ENCODE results near the gene CCDC85C.
A peak's percentile ranks its signal among the peaks of the same experiment; 100 is the strongest.

Gene CCDC85C

GRCh38 chr14:99628887-99629618 lies 25.0 kb upstream of the CCDC85C start:
- peak; percentile 54 for DNase-seq

DNA sequence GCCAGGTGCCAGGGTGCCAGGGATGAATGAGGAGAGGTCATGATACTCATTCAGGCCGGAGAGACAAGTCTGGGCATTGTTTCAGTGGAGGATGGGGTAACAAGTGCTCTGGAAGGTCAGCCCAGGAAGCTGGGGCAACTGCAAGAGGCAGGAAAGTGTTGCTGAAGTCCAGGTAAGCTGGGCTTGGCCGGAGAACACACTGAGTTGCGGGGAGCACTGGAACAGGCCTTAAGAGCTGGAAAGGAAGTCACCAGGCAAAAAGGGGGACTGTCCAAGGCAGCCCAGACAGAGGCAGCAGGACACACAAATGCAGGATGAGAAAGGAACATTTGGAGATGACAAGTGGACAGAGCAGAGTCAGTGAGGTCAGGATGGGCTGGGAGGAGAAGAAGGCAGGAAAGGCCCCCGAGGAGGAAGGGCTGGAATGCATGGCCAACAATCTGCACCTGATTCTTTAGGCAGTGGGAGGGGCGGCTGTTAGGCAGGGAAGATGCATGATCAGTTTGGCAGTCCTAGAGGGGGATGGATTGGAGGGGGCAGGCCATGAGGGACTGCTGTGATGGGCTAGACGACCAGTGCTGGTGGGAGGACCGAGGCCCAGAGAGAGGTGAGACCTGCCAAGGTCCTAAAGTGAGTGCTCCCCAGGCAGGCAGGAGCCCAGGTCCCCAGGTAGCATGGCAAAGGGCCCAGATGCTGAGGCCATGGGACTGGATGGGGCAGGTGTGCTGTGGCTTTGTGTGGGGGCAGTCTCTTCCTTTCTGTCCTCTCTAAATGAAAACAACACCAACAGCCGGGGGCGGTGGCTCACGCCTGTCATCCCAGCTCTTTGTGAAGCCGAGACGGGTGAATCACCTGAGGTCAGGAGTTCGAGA lies 23.7 kb upstream of the CCDC85C start:
- DNase-seq = no peak

GRCh38 chr14:99627100-99627499 lies 23.1 kb upstream of the CCDC85C start:
- DNase-seq = no peak

DNA sequence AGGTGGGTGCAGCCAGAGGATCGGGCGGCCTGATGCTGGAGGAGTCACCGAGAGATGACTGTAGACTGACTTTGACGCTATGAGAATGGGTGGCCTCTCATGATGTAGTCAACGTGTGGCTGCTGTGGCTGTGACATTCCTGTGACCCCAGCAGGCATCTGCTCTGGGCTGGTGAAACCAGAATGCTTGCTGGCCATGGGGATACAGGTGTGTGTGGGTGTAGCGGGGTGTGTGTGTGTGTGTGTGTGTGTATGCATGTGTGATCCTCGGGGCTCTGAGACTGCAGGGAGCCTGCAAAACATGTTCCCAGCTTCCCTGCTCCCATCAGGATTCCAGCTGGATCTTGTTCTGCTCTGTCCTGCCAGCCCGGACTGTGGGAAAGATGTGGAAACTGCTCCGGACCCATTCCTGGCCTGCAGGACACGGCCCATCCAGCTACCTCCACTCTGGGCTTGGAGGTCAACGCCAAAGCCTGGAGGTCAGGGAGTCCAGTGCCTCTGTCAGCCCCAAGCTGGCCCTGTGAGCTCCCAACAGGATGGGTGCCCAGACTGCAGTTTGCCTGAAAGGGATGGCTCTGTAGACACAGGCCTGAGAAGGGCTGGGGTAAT lies 22.1 kb upstream of the CCDC85C start:
- DNase-seq = no peak

GRCh38 chr14:99625476-99625875 lies 21.5 kb upstream of the CCDC85C start:
- no peak for DNase-seq

- no peak for DNase-seq
Measured at GRCh38 chr14:99624971-99625370, 21.0 kb upstream of the CCDC85C start.

DNA sequence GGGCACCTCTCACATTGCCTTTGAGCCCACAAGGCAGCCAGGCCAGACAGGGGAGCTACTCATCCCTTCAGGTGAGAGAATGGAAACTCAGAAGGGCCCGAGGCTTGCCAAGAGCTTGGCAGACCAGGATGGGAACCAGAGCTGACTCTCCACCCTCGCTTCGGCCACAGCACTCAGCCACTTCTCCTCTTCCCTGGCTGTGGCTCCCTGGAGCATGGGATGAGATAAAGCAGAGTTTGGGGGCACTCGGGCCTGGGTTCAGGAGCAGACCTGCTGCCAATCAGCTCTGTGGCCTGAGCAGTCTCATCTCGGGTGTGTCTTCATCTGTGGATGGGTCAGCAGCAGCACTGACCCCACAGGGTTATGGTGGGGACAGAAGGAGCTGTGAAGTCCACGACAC lies 20.0 kb upstream of the CCDC85C start:
- no peak for DNase-seq

GRCh38 chr14:99621948-99622347 lies 17.9 kb upstream of the CCDC85C start:
- DNase-seq = no peak

- DNase-seq = peak; percentile 59
Measured at GRCh38 chr14:99619835-99620834, 16.1 kb upstream of the CCDC85C start.

DNA sequence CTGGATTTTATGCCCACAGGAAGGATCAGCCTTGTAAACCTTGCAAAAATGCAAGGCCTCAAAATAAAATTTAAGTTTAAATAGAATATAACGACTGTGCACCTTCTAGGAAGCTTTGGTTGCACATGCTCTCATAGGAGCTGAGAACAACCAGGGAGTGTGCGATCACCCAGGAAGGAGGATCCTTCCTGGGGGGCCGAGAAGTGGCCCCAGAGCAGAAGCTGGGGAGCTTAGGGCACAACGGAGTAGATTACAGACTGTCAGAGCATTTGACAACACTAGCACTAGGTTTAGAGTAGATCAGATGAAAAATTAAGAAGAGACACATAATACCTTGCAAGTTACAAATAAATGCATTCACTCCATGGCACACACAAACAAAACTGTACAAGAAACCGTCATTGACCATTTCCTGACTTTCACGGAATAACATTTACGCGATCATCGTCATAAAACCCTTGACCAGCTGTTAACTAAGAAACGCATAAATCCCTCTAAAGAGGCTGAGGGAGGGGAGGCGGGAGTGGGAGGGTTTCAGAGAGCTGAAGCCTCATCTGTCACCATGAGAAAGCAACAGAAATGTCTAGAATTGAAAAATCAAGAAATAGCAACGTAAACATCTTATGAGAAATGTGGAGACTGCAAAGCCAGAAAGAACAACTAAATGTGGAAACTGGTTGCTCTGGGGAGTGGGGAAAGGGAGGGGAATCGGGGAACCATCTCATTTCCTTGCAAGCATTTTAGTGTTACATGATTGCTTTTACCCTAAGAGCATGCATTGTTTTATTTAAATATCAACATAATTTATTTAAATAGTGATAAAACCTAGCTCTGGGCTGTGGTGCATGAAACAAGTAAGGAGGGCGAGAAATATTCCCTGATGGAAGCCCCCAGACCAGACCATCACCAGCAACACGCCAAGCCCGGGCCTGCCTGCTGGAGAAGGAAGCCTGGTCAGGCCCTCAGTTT lies 13.1 kb upstream of the CCDC85C start:
- DNase-seq = no peak

DNA sequence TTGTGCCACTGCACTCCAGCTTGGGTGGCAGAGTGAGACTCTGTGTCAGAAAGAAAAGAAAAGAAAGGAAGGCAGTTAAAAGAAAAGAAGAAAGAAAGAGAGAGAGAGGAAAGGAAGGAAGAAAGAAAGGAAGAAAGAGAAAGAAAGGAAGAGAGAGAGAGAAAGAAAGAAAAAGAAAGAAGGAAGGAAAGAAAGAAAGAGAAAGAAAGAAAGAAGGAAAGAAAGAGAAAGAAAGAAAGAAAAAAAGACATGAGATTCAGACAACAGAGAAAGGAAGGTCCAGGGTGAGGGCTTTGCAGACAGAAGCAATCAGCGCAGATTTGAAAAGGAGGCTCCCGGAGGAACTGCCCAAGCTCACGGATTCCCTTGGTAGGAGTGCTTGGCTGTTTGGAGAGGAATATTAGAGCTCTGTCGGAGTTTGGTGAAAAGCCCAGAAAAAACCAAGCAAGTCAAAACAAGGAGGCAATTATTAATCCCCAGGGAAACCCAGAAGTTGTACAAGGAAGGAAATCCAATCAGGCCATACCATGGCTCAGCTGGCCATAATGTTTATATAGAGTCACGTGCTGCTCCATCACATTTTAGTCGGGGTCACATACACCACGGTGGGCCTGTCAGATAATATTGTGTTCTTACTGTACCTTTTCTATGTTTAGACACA lies 11.6 kb upstream of the CCDC85C start:
- no peak for DNase-seq

DNA sequence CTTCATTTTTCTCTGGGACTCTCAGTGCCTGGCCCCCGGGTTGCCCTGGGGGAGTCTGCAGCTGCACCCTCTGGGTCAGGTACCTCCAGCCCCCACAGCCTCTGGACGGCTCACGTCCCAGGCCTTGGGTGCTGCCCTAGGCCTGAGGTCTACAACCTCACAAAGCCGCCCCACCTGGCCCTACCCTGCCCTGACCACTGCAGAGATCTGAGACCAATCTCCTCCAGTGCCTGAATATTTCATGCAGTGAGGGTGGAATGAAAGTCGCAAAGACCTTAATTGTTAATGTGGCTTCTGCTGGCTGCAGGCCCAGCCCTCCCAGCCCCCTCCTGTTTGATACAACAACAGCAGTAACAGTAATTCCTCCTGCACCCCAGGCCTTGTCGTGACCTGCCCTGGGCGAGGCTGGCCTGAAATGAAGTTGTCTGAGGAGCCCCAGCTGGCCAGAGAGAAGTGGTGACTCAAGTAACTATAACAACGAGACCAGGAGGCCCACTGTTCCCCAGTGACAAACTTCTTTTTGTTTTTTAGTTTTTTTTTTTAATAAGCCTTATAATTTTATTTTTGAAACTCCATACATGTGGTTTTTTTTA lies 8.8 kb upstream of the CCDC85C start:
- DNase-seq = peak; percentile 43

DNA sequence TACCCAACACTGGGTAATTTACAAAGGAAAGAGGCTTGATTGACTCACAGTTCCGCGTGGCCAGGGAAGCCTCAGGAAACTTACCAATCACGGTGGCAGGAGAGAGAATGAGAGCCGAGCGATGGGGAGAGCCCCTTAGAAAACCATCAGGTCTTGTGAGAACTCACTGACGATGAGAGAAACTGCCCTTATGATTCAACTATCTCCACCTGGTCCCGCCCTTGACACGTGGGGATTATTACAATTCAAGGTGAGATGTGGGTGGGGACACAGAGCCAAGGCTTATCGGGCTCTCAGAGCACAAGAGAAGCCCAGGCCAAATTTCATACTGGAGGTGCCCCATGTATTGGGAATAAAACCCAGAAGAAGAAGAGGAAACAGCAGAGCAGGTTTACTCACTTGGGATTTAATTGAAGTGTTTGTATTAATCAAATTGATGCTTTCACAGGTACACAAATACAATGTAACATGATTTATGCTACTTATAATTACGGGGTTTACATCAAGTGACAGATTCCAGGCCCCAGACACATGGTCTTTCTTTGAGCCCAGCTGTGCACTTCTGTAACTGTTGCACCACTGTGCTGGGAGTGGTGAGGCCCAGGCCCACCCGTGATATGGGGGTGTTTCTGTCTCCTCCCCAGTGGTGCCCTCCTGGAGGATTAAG lies 8.2 kb upstream of the CCDC85C start:
- no peak for DNase-seq

GRCh38 chr14:99611646-99612045 lies 7.6 kb upstream of the CCDC85C start:
- no peak for DNase-seq

DNA sequence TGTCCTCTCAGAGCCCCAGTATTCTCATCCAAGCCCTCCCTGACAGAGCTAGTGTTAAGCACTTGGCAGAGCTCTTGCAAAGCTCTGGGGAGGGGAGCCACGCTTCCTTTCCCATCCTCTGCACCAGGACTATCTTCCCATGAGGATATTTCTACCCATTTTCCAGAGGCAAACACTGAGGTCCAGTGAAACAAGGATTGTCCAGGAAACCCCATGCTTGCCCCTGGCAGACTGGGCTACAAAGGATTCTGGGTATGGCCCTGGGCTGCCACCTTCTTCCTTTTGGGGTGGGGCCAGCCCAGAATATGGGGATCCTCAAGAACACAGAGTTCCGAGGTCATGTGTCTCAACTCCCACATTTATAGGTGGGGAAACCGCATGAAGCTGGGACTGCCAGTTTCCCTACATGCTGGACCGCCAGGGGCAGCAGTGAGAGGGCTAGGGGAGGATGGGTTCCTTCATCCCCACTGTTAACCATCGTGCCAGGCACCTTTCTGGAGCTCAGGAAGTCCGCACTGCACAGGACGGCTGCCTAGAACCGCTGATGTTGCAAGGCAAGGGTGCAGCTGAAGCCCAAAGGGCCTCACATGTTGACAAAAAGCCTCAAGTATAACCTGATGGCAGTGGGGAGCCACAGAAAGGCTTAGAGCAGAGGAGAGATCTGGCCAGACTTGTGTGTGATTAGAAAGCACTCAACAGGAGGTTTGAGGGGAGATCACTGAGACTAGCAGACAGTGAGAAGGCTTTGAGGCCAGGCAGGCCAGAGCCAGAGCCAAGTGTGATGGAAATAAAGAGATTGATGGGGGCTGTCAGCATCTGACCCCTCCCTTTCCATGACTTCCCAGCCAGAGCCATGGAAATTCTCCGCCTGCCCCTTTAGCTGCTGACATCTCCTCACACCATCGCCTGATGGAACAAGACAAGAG lies 5.5 kb upstream of the CCDC85C start:
- DNase-seq = no peak

GRCh38 chr14:99608591-99608990 lies 4.6 kb upstream of the CCDC85C start:
- DNase-seq = no peak

DNA sequence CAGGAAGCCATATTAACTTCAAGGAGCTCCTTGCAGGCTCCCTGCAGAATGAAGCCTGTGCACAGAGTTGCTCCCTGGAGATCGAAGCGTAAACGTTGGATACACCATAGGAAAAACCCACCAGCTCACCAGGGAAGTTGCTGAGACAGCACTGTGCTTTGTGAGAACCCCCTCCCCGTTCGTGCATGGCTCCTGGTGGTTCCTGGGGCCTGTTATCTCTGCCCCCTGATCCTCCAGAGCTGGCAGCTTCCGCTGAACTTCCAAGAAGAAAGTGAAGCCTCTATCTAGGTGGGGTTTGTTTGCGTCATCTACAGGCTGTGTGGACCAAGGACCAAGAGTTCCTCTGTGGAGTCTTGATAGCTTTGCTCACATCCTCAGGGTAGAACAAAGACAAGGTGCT lies 2.4 kb upstream of the CCDC85C start:
- no peak for DNase-seq

DNA sequence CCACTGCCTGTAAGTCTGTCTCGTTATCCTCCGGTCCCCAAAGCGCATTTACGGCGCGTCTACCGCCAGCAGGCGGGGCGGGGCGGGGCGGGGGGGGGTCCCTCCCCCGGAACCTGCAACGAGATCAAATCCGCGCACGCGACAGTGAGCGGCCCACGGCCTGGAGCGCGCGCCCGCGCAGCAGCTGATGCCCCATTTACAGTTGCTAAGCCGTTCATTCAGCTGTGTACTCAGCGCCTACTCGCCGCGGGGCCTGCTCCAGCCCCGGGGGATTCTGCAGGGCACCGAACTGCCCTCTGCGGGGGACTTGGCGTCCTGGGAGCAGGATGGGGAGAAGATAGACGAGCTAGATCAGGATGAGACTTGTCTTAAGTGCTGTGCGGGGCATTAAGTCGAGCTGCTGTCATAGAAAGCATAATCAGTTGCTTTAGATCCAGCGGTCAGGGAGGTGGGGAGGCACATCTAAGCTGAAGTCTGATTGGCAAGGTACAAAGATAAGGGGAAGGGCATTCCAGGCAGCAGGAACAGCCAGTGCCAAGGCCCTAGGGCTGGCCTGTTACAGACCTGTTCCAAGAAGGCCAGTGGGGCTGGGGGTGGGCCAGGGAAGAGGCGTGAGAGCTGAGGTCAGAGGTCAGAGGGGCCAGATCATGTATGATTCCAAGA lies 1.4 kb upstream of the CCDC85C start:
- DNase-seq = peak; percentile 58
